VCaP (cell line): ENCODE results near the gene WWOX.

ENCODE experiments used
- H3K27ac ChIP-seq: fragments of 450-650 bp; 2 replicates; pipeline ENCODE4 v1.5.1; 2017
- TF ChIP-seq, protein P1 (sequence below): fragments of 450-650 bp; conservative IDR thresholded peaks from 2 replicates; pipeline ENCODE4 v1.5.1; 2017; ENCODE audit warnings: mild to moderate bottlenecking, moderate library complexity

WWOX gene

DNA sequence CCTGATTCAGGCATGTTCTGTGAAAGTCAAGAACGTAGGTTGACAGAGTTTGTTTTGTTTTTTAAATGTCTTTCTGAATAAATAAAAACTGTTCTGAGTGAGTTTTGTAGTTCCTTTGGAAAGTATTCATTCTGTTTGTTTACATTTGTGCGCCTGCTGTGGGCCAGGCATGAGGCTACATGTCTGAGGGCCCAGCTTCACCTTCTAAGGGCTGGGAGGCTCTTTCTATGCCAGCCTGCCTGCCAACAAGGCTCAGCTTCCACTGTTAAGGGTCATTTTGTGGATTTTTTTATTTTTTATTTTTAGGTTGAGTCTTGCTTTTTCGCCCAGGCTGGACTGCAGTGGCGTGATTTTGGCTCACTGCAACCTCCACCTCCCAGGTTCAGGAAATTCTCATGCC lies 6.1 kb downstream of the WWOX start:
- no peak overlapping the region for H3K27ac ChIP-seq
- TF ChIP-seq, protein P1, sequence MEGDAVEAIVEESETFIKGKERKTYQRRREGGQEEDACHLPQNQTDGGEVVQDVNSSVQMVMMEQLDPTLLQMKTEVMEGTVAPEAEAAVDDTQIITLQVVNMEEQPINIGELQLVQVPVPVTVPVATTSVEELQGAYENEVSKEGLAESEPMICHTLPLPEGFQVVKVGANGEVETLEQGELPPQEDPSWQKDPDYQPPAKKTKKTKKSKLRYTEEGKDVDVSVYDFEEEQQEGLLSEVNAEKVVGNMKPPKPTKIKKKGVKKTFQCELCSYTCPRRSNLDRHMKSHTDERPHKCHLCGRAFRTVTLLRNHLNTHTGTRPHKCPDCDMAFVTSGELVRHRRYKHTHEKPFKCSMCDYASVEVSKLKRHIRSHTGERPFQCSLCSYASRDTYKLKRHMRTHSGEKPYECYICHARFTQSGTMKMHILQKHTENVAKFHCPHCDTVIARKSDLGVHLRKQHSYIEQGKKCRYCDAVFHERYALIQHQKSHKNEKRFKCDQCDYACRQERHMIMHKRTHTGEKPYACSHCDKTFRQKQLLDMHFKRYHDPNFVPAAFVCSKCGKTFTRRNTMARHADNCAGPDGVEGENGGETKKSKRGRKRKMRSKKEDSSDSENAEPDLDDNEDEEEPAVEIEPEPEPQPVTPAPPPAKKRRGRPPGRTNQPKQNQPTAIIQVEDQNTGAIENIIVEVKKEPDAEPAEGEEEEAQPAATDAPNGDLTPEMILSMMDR, result no peak

DNA sequence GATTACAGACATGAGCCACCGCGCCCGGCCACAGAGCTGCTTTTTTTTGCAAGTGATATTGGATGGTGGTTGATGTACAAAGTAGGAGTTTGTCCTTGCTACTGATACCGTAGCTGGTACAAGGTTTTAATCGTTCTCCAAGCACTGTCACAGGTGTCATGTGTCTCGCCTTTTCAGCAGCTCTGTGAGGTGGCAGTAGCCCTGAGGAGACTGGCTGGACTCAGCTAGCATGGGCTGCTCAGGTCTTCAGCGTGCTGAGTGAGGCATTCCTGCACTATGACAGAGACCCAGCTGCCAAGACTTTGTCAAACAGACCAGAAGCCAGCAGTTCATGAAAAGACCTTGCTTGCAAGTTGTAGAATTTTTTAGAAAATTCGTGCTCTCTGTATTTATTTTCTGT lies 7.2 kb downstream of the WWOX start:
- TF ChIP-seq, protein P1, result no peak
- no peak overlapping the region for H3K27ac ChIP-seq

DNA sequence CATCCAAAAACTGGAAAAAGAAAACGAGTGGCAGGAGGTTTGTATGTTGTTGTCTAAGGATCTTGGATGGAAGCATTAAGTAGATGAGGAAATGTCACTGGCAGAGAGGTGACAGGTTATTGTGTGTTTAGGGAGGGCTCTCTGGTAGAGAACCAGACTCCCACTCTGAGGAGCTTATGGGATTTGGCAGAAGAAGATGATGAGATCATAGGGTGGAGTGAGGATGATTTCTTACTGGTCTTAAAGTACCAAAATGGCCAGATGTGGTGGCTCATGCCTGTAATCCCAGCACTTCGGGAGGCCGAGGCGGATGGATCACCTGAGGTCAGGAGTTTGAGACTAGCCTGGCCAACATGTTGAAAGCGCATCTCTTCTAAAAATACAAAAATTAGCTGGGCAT lies 9.0 kb downstream of the WWOX start:
- H3K27ac ChIP-seq, result no peak overlapping the region
- TF ChIP-seq, protein P1, result no peak

DNA sequence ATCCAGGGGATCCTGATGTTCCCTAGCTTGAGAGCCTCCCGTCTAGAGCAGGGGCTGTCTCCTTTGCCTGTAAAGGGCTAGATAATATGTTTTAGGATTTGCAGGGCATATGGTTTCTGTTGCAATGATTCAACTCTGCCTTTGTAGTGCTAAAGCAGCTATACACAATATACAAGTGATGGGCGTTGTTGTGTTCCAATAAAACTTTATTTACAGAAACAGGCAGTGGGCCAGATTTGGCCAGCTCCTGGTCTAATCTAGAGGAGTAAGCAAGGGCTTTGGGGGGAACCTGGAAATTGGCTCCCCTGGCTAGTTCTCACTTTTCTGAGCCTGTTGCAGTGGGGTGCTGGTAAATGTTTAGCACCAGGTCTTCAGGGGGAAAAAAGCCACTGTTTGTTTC lies 13.8 kb downstream of the WWOX start:
- TF ChIP-seq, protein P1, result no peak
- no peak overlapping the region for H3K27ac ChIP-seq

DNA sequence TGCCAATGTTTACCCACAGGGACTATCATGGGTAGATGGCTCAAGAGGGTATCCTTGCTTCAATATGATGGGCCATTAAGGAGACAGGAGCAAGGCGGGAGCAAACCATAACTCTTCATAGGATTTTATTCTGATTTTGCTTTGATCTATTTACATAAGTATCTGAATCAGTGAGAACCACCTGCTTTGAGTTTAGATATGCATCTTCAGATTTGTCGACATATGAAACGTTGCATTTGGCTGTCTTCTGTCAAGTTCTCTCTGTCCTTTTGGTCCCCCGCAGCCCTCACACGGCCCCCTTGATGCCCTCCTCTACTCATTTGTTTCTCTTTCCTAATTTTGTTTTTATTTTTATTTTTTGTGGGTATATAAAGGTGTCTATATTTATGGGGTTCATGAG lies 16.2 kb downstream of the WWOX start:
- H3K27ac ChIP-seq, result no peak overlapping the region
- TF ChIP-seq, protein P1, result no peak

DNA sequence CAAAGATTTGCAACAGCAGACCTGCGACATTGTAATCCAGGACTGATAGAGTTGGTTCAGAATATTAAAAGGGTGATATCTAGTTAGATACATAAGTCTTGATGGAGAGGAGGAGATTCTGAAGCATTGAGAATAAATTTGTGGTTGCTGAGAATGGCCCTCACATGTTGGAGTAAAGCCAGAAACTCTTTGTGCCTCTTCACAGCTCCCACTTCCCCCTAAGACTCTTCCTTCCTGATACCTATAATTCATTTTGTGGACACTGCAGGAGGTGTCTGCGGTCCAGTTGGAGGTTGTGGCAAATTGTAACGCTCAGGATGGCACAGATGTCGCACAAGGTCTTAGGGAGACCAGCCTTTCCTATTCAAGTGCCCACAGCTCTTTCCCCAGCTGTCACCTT lies 17.5 kb downstream of the WWOX start:
- TF ChIP-seq, protein P1, result no peak
- H3K27ac ChIP-seq, result no peak overlapping the region

DNA sequence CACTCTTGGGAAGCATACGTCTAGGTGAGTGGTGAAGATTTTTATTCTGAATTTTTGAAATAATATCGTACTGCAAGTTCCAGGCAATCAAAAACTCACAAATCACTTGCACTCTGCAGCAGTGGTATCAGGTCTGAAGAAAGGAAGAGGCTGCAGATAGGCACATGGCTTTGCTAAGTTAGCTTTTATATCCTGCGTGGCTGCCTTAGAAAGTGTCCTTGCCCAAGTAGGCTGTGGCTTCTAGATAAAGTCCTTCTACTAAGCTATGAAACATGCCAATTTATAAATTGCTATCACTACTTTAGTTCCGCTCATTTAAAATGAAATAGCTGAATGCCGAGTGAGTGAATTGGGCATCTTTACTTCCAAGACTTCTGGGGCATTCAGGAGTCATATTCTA lies 17.9 kb downstream of the WWOX start:
- TF ChIP-seq, protein P1, result no peak
- H3K27ac ChIP-seq, result no peak overlapping the region

DNA sequence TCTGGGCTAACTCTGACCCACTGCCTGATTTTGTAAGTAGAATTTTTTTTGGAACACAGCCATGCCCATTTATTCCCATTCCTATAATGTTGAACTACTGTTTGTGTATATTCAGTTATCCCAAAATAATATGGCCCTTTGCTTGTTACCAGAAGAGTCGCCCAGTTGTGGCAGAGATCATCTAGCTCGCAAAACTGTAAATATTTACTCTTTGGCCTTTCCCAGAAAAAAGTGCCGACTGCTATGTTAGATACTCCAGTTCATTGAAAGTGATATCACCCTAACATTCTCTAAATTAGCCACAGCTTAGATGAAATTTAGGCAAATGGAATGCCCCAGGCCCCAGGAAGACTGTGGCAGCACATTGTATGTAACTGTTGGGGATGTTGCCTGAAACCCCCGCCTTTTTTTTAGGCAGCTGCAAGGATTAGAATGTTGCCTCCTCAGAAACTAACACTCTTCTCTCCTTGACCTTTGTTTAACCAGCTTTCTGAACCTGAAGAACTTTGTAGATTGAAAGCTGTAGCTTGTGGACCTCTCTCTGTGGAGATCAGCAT lies 19.1 kb downstream of the WWOX start:
- TF ChIP-seq, protein P1, result no peak
- no peak overlapping the region for H3K27ac ChIP-seq
